ENCODE measurements around the gene PGP.
A peak's percentile ranks its signal among the peaks of the same experiment; 100 is the strongest.
"Not testable (repeated sequence)": the region's sequence is repeated elsewhere in the genome, so short reads cannot be mapped to it uniquely, and the experiment has no call there.

The PGP gene

GRCh38 chr16:2208308-2208707 lies 6.3 kb downstream of the PGP start:
- no peak overlapping the region for H3K4me3 Mint-ChIP-seq

DNA sequence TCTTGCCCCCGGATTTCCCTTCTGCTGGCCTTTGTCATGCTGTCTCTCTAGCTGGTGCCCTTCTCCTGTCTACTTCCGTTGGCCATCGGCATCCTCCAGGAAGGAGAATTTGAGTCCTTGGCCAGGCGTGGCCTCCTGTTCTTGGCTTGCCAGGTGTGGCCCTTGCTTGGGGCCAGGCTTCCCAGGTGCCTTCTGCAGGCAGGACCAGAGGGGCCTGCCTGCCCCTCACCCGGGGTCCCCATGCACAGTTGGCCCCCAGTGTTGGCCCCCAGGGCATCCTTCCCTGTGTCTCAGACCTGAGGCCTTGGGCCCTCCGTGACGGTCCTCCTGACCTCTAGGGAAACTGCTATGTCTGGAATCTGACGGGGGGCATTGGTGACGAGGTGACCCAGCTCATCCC lies 6.8 kb downstream of the PGP start:
- H3K27ac Mint-ChIP-seq (ENCODE audit: low read depth) = no peak overlapping the region
- peak overlapping the region; percentile 38 for H3K4me3 Mint-ChIP-seq

More at GRCh38 chr16:2208308-2208707, 6.3 kb downstream of the PGP start:
- Mint-ChIP-seq H3K36me3 (ENCODE audit: insufficient read depth) (peaks cover 20% of the 10 kb centered on the region), H3K9me3 (no peaks in the 10 kb centered on the region), H3K4me1 (peaks cover 17% of the 10 kb centered on the region), H3K27ac (ENCODE audit: low read depth) (no peak overlapping the region), H3K27me3 (no peaks in the 10 kb centered on the region)
- no peak for DNase-seq (ENCODE audit: low spot score in 2 of 2)
- ATAC-seq (replicated peaks; ENCODE audit: extremely low read depth, poor library complexity, severe bottlenecking) = no peak

DNA sequence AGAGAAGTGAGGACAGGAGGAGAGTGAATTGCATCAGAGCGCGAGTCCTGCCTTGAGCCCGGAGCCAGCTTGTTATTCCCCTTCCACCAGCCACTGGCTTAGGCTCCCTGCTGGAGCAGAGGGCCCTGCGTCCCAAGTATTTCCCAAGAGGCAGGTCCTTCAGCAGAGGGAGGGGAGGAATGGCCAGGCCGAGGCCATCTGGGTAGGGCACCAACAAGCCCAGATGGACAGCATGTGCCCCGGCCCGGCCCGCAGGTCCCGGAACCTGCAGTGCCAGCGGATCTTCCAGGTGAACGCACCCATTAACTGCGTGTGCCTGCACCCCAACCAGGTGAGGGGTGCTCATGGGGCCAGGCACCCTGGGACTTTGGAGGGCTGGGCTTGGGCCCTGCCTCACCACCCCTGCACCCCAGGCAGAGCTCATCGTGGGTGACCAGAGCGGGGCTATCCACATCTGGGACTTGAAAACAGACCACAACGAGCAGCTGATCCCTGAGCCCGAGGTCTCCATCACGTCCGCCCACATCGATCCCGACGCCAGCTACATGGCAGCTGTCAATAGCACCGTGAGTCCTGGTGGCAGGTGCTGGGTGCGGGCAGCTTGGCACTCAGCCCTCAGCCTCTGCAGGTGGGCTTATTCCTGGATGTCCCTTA lies 7.7 kb downstream of the PGP start:
- Mint-ChIP-seq H3K36me3 (ENCODE audit: insufficient read depth) (peaks cover 18% of the 10 kb centered on the region), H3K27me3 (no peaks in the 10 kb centered on the region), H3K9me3 (no peaks in the 10 kb centered on the region), H3K4me1 (peaks cover 14% of the 10 kb centered on the region), H3K27ac (ENCODE audit: low read depth) (no peak overlapping the region), H3K4me3 (peak overlapping the region; percentile 78)
- DNase-seq (ENCODE audit: low spot score in 2 of 2) = no peak
- no peak for ATAC-seq (replicated peaks; ENCODE audit: extremely low read depth, poor library complexity, severe bottlenecking)

More for the DNA sequence above, 6.8 kb downstream of the PGP start:
- no peak for ATAC-seq (replicated peaks; ENCODE audit: extremely low read depth, poor library complexity, severe bottlenecking)
- H3K9me3 Mint-ChIP-seq = no peaks in the 10 kb centered on the region
- peaks cover 14% of the 10 kb centered on the region for H3K4me1 Mint-ChIP-seq
- no peak for DNase-seq (ENCODE audit: low spot score in 2 of 2)
- H3K27me3 Mint-ChIP-seq = no peaks in the 10 kb centered on the region
- H3K36me3 Mint-ChIP-seq (ENCODE audit: insufficient read depth) = peaks cover 18% of the 10 kb centered on the region

DNA sequence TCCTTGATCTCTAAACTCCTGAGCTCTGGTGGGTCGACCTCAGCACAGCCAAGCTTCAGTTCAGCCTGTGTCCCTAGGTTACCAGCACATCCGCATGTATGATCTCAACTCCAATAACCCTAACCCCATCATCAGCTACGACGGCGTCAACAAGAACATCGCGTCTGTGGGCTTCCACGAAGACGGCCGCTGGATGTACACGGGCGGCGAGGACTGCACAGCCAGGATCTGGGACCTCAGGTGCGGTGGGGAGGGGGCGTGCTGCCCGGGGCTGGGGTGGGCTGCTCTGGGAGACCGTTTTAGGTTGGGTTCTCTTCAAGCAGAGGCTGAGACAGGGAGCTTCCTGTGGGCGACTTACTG lies 8.2 kb downstream of the PGP start:
- Mint-ChIP-seq H3K4me3 (peak overlapping the region; percentile 78), H3K9me3 (no peaks in the 10 kb centered on the region), H3K36me3 (ENCODE audit: insufficient read depth) (peaks cover 18% of the 10 kb centered on the region), H3K27me3 (no peaks in the 10 kb centered on the region), H3K4me1 (peaks cover 14% of the 10 kb centered on the region), H3K27ac (ENCODE audit: low read depth) (no peak overlapping the region)
- DNase-seq (ENCODE audit: low spot score in 2 of 2) = no peak
- no peak for ATAC-seq (replicated peaks; ENCODE audit: extremely low read depth, poor library complexity, severe bottlenecking)

- Mint-ChIP-seq H3K27ac (ENCODE audit: low read depth) (no peak overlapping the region), H3K36me3 (ENCODE audit: insufficient read depth) (peaks cover 18% of the 10 kb centered on the region), H3K4me1 (peaks cover 14% of the 10 kb centered on the region), H3K27me3 (no peaks in the 10 kb centered on the region), H3K9me3 (no peaks in the 10 kb centered on the region), H3K4me3 (peak overlapping the region; percentile 78)
- DNase-seq (ENCODE audit: low spot score in 2 of 2) = no peak
- peak; percentile 3 for ATAC-seq (replicated peaks; ENCODE audit: extremely low read depth, poor library complexity, severe bottlenecking)
Observed at GRCh38 chr16:2205967-2206313, 8.7 kb downstream of the PGP start.

DNA sequence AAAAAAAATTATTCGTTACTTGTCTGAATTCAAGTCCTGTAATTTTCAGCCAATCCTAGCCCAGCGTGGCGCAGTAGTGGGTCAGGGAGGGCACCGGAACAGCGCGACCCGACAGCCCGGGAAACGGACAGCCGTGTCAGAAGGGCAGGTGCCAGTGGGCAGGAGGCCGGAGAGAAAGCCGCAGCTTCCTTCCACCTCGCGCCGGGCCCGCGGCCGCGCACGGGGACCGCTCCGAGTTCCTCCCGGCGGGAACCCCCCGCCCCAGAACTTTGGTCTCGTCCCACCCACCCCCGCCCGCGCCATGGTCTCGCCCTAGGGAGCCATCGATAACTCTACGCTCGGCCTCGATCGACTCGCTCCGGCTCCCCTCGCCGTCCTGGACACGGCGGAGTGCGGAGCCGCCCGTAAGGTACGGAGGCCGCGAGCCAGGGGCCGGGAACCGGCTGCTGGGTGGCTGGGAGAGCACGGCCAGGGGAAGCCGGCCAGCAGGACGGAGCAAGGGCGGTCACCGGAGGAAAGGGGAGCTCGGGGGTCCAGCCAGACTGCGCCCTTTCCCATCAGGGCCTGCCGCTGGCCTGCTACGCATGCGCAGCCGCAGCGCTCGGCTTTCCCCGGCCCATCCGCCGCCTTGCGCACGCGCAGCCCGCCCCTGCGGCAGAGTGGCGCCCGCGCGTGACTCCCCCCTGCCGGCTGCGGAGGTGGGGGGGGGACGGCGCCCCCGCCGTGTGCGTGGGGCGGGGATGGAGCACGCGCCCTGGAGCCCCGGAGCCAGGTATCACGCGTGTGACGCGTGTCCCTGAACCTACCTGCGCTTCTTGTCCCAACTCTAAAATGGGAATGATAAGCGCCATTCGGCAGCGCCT lies 9.3 kb downstream of the PGP start, which contains the start of gene MLST8:
MLST8 (plus strand) TSS at position 351 of the 863 bp plus-strand sequence. CDS start 632 bp downstream, outside the sequence.
- ATAC-seq (replicated peaks; ENCODE audit: extremely low read depth, poor library complexity, severe bottlenecking) (peak; percentile 69), DNase-seq (ENCODE audit: low spot score in 2 of 2) (peak; percentile 91 to 93)
- H3K27ac Mint-ChIP-seq (ENCODE audit: low read depth) = peak within 1 kb of the TSS; percentile 84
- peak within 1 kb of the TSS; percentile 78 for H3K4me3 Mint-ChIP-seq
- peaks cover 18% of the 10 kb centered on the region for H3K36me3 Mint-ChIP-seq (ENCODE audit: insufficient read depth)
- no peaks in the 10 kb centered on the region for H3K9me3 Mint-ChIP-seq
- H3K27me3 Mint-ChIP-seq = no peaks in the 10 kb centered on the region
- H3K4me1 Mint-ChIP-seq = peaks cover 14% of the 10 kb centered on the region

GRCh38 chr16:2204416-2205103 lies 10.1 kb downstream of the PGP start:
- Mint-ChIP-seq H3K27ac (ENCODE audit: low read depth) (peak overlapping the region; percentile 84), H3K36me3 (ENCODE audit: insufficient read depth) (peaks cover 18% of the 10 kb centered on the region), H3K9me3 (no peaks in the 10 kb centered on the region), H3K4me1 (peaks cover 14% of the 10 kb centered on the region), H3K27me3 (no peaks in the 10 kb centered on the region), H3K4me3 (peak overlapping the region; percentile 78)
- DNase-seq (ENCODE audit: low spot score in 2 of 2) (no peak), ATAC-seq (replicated peaks; ENCODE audit: extremely low read depth, poor library complexity, severe bottlenecking) (no peak)

- Mint-ChIP-seq H3K4me3 (peak overlapping the region; percentile 78), H3K27me3 (peaks cover 11% of the 10 kb centered on the region), H3K27ac (ENCODE audit: low read depth) (peak overlapping the region; percentile 84), H3K4me1 (peaks cover 14% of the 10 kb centered on the region), H3K36me3 (ENCODE audit: insufficient read depth) (peaks cover 17% of the 10 kb centered on the region)
- not testable (repeated sequence) for ATAC-seq (replicated peaks; ENCODE audit: extremely low read depth, poor library complexity, severe bottlenecking); H3K9me3 Mint-ChIP-seq; DNase-seq (ENCODE audit: low spot score in 2 of 2)
Observed at GRCh38 chr16:2203119-2203688, 11.4 kb downstream of the PGP start.

DNA sequence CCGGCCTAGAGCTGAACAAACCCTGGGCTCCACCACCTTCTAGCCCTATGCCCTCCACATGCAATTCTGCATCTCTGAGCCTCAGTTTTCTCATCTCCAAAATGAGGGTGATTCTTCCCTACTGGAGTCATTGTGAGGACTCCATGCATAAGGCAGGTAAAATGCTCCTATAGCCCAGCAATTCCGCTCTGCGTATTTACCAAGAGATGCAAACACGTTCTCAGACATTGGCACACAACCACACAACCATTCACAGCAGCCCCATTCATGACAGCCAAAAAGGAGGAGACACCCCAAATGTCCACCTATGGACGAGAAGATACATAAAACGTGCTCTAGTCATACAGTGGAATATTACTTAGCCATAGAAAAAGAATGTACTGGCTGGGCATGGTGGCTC lies 14.3 kb downstream of the PGP start:
- no peak overlapping the region for H3K27ac Mint-ChIP-seq (ENCODE audit: low read depth)
- peaks cover 7% of the 10 kb centered on the region for H3K4me1 Mint-ChIP-seq
- peaks cover 25% of the 10 kb centered on the region for H3K27me3 Mint-ChIP-seq
- peaks cover 6% of the 10 kb centered on the region for H3K36me3 Mint-ChIP-seq (ENCODE audit: insufficient read depth)
- no peak overlapping the region for H3K4me3 Mint-ChIP-seq
- H3K9me3 Mint-ChIP-seq = no peaks in the 10 kb centered on the region
- ATAC-seq (replicated peaks; ENCODE audit: extremely low read depth, poor library complexity, severe bottlenecking) (no peak), DNase-seq (ENCODE audit: low spot score in 2 of 2) (no peak)

DNA sequence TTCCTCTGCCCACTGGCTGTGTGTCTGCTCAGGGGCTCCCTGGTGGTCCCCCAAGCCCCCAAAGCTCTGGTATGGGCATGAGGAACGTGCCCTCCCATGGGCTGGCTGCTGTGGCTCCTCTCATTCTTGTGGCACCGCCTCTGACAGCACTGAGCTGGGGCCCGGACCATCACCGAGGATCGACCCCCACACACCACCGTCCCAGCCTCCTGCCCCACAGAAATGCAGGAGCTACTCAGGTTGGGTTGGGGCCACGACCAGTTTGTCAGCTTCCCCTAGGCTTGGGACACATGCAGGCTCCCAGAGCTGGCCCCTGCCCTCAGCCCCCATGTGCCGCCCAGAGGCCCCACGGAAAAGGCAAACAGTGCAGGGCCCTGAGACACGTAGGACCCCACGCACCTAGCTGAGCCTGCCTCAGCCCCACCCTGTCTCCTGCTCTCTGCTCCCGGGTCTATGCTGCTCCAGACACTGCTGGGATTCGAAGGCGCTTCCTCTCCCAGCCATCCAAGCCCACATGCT lies 15.0 kb downstream of the PGP start:
- peaks cover 31% of the 10 kb centered on the region for H3K27me3 Mint-ChIP-seq
- H3K4me3 Mint-ChIP-seq = no peak overlapping the region
- no peak for DNase-seq (ENCODE audit: low spot score in 2 of 2)

DNA sequence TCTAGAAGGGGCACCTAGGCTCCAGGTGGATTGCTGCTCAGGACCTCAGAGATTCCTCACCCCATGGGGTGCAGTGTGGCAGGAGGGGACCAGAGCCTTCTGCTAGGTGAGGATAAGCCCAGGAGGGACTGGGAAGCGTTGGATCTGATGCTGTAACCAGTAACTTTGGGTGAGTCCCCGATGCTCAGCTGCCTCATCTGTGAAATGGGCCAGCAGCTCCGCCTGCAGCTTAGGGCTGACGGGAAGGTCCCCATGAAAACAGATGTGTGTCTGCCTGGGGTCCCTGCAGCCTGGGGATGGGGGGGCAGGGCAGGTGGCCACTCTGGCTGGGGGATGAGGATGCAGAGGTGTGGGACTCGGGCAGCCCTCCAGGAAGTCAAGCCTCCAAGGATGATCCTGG lies 15.5 kb downstream of the PGP start:
- Mint-ChIP-seq H3K27me3 (peaks cover 35% of the 10 kb centered on the region), H3K27ac (ENCODE audit: low read depth) (no peak overlapping the region), H3K36me3 (ENCODE audit: insufficient read depth) (peaks cover 3% of the 10 kb centered on the region), H3K4me3 (no peak overlapping the region), H3K4me1 (no peaks in the 10 kb centered on the region), H3K9me3 (no peaks in the 10 kb centered on the region)
- no peak for DNase-seq (ENCODE audit: low spot score in 2 of 2)
- ATAC-seq (replicated peaks; ENCODE audit: extremely low read depth, poor library complexity, severe bottlenecking) = no peak

More for the DNA sequence above, 15.0 kb downstream of the PGP start:
- no peaks in the 10 kb centered on the region for H3K9me3 Mint-ChIP-seq
- H3K4me1 Mint-ChIP-seq = peaks cover 5% of the 10 kb centered on the region
- H3K36me3 Mint-ChIP-seq (ENCODE audit: insufficient read depth) = peaks cover 5% of the 10 kb centered on the region
- ATAC-seq (replicated peaks; ENCODE audit: extremely low read depth, poor library complexity, severe bottlenecking) = no peak
- H3K27ac Mint-ChIP-seq (ENCODE audit: low read depth) = no peak overlapping the region

DNA sequence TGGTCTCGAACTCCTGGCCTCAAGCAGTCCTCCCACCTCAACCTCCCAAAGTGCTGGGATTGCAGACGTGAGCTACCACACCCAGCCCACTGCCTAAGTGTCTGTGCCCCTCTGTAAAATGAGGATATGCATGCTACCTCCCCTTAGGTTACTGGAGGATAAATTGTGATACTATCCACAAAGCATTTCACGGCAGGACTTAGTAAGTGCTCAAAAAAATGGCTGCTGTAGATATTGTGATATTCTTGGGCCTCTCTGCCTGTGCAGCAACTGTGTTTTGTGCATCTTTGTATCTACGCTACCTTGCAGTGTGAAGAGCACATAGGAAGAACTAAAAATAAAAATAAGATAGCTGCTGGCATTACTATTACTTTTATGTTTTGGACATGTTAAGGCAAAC lies 16.4 kb downstream of the PGP start:
- Mint-ChIP-seq H3K27ac (ENCODE audit: low read depth) (no peak overlapping the region), H3K9me3 (no peaks in the 10 kb centered on the region), H3K4me3 (peak overlapping the region; percentile 66), H3K4me1 (no peaks in the 10 kb centered on the region), H3K27me3 (peaks cover 35% of the 10 kb centered on the region), H3K36me3 (ENCODE audit: insufficient read depth) (peaks cover 1% of the 10 kb centered on the region)
- ATAC-seq (replicated peaks; ENCODE audit: extremely low read depth, poor library complexity, severe bottlenecking) = no peak
- DNase-seq (ENCODE audit: low spot score in 2 of 2) = no peak
